Upper lobe of left lung (tissue), 4 donors: ENCODE data around the gene FAM227B.

Experiments used
- CTCF ChIP-seq, 6 experiments: fragments of 450-650 bp in 4 of 6; fragments of 200-600 bp in 2 of 6; sonication (generic) in 2 of 6; IDR thresholded peaks; one replicate each; pipeline ENCODE4 v1.5.1; 2016 to 2019; ENCODE audit warnings: antibody characterized with exemption in 6 of 6
- EP300 ChIP-seq, 4 donors: sonication (generic); formaldehyde crosslinking; IDR thresholded peaks; one replicate each; pipeline ENCODE4 v1.5.1; 2017; ENCODE audit warnings: antibody characterized with exemption in 4 of 4, control low read depth in 2 of 4
- POLR2AphosphoS5 ChIP-seq, 2 donors: sonication (generic); formaldehyde crosslinking; IDR thresholded peaks; one replicate each; pipeline ENCODE4 v1.5.1; 2017; ENCODE audit warnings: antibody characterized with exemption in 2 of 2

- TF ChIP-seq CTCF (IDR thresholded peaks at IDR 0.05) (no peak), POLR2AphosphoS5 (IDR thresholded peaks at IDR 0.05) (no peak), EP300 (IDR thresholded peaks at IDR 0.05) (no peak)
Observed at GRCh38 chr15:49328941-49329340, 291.7 kb downstream of the FAM227B start.
